Cerebellar nuclear complex (tissue), 1 donor: ENCODE results near the gene VAV2.
"Not testable (repeated sequence)": the region's sequence is repeated elsewhere in the genome, so short reads cannot be mapped to it uniquely, and the experiment has no call there.

ENCODE experiments used
- DNase-seq, 2 experiments: peaks; one replicate each; lab custom pipeline; 2025; lab: John Stamatoyannopoulos, UW

VAV2 gene

DNA sequence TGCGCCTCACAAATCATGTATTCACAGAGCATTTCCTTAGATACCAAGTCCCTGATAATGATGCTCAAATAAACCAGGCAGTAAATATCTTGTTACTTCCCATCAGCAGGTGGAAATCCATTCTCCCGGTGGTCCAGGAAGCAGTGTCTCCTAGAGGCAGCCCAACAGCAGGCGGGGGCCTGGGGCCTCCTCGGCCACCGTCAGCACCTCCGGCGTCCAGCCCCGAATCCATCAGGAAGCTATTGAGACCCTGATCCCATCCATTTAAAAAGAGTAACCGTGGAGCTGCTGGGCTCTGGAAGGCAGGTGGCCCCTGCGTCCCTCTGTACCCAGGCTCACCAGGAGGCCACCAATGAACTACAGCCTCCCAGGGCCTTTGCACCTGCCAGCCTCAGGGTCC lies 54.0 kb downstream of the VAV2 start:
- DNase-seq = no peak

DNA sequence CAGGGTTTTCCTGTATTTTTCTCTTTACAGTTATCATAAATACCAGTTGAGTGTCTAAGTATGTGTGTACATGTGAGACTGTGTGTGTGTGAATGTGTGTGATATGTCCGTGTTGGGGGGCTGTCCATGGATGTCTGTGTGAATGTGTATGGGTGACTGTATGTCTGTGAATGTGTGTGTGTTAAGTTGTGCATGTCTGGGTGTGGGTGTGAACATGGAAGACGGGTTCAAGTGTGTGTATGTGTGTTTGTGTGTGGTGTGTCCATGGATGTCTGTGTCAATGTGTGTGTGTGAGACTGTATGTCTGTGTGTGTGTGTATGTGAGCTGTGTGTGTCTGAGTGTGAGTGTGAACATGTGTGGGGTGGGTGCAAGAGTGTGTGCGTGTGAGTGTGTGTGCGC lies 55.0 kb downstream of the VAV2 start:
- DNase-seq = no peak

DNA sequence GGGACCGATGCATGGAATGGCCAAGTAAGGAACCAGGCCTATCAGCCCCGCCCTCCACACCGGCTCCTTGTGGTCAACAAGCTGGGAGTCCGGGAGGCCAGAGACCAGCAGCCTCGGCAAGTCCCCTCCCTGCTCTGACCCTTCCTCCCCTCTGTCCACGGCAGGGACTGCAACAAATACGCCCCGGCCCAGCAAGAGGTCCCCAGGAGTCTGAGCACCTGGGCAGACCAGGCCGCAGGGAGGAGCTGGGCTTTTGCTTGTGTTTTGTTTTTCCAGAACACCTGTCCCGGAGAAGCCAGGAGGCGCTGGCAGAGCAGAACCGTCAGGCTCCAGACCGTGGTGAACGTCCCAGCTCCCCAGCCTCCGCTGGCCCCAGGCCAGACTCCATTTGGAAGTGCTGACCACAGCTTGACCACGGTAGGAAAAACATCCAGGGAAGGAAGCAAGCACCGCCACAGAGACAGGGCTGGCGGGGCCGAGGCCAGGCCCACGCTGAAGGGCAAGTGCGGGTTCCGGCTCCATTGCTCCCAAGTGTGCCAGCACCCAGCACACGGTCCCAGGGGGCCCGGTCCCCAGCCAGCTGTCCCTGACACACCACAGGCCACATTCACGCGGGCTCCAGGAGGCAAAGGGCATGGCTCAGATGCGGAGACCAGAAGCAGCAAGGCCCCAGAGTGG lies 56.7 kb downstream of the VAV2 start:
- DNase-seq = no peak

DNA sequence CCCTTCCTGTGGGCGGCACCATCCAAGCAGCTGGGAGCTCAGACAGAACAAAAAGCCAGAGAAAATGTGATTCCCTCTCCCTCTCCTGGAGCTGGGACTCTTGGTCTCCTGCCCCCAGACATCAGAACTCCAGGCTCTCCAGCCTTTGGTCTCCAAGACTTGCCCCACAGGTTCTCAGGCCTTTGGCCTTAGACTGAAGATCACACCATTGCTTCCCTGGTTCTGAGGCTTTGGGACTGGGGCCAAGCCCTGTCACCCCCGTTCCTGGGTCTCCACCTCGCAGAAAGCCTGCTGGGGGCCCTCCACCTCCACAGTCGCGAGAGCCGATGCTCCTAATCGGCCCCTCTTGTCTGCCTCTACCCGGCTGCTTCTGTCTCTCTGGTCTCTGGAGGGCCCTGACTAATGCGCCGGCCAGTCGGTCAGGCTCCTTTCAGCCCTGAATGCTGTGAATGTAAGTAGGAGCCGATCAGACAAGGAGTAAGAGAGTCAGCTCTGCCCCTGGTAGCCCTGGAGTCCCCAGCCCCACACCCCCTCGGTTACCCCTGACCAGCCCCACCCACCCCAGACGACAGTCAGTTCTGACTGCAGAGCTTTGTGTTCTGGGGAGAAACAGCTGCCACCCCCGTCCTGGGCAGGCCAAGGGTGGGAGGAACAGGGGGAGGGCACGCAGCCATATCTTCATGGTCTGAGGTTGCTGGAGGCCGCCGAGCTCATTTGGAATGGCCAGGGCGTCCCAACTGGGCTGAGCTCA lies 57.5 kb downstream of the VAV2 start:
- no peak for DNase-seq

DNA sequence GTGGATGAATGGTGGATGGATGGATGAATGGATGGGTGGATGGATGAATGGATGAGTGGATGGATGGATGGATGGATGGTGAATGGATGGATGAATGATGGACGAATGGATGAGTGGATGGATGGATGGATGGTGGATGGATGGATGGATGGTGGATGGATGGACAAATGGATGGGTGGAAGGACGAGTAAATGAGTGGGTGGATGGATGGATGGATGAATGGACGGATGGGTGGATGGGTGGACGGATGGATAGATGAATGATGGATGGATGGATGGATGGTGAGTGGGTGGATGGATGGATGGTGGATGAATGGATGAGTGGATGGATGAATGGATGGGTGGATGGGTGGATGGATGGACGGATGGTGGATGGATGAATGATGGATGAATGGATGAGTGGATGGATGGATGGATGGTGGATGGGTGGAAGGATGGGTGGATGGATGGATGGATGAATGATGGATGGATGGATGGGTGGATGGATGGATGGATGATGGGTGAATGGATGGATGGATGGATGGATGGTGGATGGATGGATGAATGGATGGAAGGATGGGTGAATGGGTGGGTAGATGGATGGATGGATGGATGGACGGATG lies 58.6 kb downstream of the VAV2 start:
- DNase-seq = no peak

DNA sequence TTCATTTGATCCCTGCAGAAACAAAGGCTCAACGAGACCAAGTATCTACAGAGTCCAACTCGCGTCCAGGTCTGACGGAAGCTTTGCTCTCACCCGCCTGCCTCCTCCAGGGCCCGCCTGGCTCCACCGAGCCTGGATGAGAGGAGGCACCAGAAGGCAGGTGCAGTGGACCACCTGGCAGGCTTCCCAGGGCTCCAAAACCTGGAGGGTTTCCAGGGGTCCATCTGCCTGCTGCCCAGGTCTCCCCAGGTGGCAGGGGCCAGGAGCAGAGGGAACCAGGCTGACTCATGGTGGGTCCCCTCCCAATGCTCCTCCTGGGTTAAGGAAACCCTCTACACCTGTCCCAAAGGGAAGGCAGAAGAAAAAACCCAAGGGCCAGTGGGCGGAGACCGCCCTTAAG lies 59.5 kb downstream of the VAV2 start:
- no peak for DNase-seq

DNA sequence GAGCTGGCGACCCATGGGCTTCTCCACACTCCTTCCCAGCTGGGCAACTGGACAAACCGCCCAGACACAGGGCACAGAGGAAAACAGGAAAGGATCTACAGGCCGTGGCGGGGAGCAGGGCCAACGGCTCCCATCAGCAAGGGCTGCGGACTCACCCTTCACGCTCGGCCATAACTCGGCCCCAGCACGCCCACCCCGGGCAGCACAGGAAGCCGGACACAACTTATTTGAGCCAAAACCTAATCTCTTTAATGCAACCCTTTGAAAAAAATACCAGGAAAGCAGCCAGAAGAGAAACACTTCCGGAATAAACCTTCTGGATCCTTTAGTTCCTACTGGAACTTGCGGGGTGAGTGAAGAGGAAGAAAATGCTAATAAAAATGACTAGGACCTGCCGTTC lies 59.9 kb downstream of the VAV2 start:
- no peak for DNase-seq

DNA sequence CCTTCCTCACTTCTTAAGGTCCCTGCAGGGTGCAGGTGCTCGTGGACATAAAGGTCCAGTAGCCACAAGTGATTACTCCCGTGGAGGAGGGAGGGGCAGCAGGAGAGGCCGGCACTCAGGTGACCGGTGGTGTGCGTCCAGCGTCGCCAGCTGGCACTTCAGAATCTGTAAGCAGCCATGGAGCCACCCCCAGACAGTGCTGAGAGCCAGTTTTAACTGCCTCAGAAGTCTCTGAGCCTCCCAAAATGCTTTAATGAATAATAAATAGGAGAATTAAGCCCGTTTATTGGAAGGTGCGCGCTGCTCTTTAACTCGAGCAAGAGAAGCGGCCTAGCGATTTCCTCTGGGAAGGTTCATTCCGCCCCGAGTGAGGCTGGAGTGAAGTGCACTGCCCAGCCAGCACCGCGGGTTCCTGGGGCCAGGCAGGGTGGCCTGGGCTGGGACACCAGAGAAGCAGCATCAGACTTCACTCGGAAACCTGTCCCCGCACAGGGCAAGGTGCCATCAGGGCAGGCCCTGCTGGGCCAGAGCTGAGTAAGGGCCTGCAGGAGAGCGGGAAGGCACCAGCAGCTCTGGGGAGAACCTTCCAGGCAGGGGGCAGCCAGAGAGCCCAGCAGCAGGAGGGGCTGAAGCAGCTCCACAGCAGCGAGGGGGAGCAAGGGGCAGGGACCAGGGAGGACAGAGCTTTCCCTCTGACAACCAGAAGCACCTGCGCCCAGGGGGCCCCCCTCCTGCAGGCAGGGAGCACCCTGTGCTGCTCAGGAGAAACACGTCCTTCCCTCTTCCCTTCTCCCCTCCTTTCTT lies 61.2 kb downstream of the VAV2 start:
- no peak for DNase-seq

DNA sequence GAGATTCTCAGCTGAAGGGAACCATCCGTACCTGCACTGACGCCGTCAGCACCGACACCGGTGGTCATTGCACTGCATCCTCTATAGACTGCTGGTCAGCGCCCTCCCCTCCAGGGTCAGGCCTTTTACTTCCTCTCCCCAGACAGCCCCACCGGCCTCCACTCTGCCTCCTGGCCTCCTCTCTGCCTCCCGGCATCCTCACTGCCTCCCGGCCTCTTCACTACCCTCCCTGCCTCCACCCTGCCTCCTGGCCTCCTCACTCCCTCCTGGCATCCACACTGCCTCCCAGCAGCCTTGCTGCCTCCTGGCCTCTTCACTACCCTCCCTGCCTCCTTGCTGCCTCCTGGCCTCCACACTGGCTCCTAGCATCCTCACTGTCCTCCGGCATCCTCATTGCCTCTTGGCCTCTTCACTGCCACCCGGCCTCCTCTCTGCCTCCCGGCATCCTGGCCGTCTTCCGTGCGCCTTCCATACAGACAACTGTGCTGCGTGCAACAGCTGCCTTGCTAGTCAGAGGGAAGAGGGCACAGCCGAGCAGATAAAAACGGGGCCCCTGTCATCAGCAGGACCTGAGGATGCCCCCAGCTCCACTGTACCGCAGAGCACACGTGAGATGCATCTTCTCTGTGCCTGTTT lies 62.0 kb downstream of the VAV2 start:
- no peak for DNase-seq

DNA sequence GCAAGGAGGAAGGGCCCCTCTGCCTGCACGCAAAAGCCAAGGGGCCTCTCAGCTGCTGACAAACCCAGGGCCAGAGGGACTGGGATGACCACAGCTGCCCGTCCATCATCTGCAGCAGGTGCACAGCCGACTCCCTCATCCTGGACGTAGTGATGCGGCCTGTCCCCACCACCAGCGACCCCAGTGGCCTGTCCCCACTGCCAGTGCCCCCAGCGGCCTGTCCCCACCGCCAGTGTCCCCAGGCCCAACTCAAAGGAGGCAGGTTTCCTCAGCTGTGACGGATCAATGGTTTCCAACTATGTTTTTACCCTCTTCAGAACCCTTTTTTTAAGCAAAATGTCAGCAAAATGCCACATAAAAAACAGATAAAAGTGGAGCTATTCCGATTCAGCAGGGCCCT lies 62.5 kb downstream of the VAV2 start:
- DNase-seq = no peak

DNA sequence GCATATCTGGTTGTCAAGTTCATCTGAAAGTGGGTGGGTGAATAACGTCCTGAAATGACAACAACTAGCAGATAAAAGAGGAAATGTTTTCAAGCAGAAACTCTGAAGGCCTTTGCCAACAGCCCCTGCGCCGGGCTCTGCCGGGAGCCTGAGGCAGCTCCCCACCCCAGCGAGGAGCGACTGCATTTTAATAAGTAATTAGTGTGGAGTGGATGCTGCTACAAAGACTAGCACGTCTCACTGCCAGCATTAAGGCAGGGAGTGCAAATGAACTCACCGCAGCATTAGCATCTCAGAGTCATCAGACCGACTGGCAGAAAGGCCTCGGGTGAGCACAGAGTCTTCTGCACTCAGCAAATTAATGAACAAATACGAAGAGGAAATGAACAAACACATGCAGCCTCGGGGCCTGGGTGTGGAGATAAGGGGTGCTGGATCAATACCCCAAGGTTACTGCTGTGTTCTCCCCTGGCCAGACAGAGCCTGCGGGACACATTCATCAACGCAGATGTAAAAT lies 63.8 kb downstream of the VAV2 start:
- no peak for DNase-seq

DNA sequence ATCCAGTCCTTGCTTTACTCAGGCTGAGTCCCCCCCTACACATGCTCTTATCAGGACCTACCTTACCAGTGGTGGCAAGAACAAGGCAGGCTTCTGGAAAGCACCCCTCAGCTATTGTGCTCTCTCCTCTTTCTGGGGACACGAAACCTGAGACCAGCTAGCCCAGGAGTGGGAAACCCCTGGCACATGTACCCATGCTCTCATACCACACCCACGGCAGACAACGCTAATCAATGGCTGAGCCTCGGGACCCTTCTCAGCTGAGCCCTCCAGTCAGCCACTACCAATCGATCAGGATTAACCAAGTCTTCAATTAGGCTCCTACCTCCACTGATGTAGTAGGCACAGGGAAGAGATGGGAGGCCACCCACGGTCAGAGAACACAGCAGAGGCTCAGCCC lies 65.1 kb downstream of the VAV2 start:
- DNase-seq = no peak

DNA sequence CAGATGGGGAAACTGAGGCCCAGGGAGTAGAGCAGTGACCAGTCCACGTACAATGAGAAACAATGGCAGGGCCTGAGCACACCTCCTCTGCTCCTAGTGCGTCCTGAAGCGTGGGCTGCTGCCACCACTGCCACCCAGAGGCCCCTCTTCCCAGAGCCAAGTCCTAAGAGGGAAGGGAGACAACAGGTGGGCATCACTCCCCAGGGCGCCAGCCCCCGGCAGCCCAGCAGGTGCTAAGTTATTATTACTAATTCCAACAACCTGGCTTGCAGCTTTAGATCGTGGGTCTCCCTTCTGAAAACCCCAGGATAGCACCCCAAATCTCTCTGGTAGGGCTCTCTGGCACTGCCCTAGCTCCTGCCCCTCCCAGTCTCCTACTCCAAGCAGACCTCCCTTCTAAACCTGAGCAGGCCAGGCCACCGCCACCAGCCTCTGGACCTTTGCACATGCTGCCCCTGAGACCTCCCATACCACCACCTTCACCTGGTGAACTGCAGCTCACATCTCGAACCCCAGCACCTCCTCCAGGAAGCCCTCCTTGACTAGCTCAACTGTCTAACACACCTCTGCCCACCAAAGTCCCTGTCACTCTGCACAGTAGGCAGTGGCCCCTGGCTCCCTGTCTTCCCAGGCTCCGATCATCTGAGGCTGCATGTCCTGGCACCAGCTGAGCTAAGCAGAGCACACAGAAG lies 65.8 kb downstream of the VAV2 start:
- no peak for DNase-seq

DNA sequence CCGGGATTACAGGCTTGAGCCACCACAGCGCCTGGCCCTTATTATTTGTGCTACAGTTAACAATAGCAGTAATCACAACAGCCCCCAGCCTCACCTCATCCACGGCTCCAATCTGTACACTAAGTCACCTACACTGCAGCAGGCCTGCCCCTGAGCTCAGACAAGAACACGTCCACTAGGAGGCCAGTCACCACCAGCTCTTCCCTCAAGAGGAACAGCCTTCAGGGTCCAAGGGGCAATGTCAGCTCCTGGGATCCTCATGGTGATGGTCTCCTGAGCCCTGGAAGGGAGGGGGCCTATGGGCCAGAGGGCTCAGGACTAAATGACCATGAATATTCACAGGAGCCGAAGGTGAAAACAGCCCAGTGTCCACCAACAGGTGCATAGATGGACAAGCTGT lies 67.7 kb downstream of the VAV2 start:
- DNase-seq = no peak

DNA sequence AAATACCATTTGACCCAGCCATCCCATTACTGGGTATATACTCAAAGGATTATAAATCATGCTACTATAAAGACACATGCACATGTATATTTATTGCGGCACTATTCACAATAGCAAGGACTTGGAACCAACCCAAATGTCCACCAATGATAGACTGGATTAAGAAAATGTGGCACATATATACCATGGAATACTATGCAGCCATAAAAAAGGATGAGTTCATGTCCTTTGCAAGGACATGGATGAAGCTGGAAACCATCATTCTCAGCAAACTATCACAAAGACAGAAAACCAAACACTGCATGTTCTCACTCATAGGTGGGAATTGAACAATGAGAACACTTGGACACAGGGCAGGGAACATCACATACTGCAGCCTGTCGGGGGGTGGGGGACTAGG lies 68.5 kb downstream of the VAV2 start:
- DNase-seq = not testable (repeated sequence)

DNA sequence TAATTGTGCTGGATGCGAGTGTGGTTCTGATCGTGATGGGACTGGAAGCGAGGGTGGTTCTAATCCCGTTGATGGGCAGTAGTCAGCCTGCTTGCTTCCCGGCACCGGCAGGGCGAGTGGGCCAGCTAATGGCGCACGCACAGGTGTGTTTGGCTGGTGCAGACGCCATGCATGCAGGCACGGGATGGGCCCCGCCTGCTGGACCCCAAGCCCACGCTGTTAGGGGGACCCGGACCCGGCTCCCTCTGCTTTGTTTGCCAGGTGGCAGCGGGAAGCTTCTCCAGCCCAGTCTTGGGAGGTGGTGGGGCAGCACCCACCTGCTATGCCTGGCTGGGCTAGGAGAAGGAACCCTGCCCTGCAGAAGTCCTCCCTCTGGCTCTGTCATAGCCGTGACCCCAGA lies 70.3 kb downstream of the VAV2 start:
- DNase-seq = no peak

DNA sequence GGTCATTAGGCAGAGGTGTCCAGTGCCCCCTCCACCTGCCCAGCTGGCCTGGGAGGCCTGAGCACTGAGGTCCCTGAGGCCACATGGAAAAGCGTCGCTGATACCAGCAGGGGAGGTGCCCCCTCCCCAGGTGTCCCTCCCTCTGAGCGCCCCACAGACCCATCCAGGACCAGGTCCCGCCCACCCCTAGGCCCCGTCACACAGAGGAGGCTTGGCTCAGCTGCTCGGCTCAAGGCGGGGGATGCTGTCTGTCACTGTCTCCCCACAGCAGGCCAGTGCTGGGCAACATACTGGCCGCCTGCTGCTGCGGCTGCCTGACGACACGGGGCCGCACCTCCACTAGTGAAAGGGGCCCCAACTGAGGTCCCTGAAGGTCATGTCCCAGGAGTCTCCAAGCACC lies 71.7 kb downstream of the VAV2 start:
- no peak for DNase-seq

DNA sequence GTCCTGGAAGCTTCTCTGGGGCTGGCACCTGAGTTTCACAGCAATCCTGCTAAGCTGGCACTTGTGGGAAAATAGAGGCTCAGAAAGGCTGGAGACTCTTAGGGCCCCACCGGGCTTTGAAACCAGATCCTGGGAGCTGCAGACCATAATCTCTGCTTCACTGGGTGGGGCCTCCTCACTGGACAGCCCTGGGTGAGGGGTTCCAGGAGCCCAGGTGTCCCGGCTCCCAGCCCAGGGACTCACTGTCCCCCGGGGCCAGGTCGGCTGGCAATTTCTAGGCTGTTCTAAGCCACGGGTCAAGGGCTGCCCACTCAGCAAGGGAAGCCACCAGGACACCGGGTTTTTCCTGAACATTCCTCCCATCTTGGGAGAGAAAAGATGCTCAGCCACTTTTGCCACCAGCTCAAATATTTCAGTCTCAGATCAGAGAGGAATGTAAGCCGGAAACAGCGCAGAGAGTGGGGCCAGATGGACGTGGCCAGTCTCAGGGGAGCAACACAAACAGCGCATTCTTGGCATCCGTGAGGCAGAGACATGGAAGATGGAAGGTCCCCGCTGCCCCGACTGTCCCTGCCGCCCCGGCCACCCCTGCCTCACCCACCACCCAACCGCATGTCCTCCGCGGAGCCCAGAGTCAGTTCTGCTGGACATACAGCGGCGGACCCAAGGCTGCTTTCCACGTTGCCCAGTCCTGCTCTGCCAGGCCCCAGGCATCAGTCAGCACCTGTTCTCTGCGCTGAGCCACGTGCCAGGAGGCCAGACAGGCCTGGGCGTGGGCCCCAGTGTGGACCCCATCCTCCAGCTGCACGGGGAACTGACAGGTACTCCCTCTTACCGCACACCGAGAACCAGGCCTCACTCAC lies 72.6 kb downstream of the VAV2 start:
- DNase-seq = no peak

DNA sequence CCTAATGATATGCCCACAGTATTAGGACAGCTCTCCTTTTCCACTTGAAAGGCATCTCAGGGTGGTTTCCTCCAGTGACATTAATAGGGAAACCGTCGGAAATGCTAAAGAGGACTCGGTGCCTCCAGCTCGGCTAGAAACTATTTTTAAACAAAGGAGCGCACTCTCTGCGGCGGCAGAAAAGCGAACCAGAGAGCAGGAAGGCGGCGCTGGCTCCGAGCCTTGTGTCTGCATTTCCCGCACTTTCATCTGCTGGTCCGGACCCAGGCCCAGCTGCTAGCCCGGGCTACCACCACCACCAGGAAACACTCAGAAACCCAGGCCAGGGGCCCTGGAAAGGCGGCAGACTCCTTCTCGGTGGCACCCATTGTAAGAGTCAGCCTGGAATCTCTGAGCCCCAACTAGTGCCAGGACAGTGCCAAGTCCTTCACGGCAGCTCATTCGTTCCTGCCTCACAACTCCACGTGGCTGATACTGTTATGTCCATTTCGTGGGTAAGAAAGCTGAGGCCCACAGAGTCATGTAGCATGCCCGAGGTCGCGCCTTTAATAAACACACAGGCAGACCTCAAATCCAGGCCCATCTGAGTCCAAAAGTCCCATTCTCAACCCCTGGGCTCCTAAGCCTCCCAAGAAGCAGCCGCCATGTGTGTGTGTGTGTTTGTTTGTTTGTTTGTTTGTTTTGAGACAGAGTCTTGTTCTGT lies 73.9 kb downstream of the VAV2 start:
- no peak for DNase-seq

DNA sequence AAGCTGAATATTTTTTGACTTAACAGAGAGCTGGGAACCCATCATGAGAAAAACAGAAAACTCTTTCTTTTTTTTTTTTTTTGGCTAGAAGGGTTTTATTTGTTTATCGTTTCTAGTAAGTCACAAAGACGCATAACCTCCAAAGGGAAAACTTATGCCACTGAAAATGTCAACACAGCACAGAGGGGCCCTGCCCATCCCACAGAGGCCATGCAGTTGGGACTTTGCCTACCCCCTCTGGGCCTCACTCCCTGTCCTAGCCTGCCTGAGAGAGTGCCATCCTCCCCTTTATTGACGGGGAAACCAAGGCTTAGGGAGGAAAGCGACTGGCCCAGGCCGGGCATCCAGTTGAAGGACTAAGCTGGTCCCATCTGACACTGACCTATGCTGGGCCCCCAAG lies 74.7 kb downstream of the VAV2 start:
- no peak for DNase-seq
